ENCODE data around the gene NDUFB10. TPM values are rescaled to one million over a fixed set of nuclear protein-coding genes. Genes with fewer than 3 reads are reported as not detected.

NDUFB10 gene
- total and polyA plus RNA-seq, 4 donors: 93.9 to 195 (median 133) TPM

GRCh38 chr16:1942810-1943726 is 16.3 kb upstream of the NDUFB10 start, which contains the start of gene MSRB1:
TSS of gene MSRB1 (minus strand) at chr16:1943199. CDS start at chr16:1943156, 43 bp downstream.
- H3K36me3 ChIP-seq (ENCODE audit: control insufficient read depth in 4 of 4, insufficient read depth in 3 of 4, low read depth in 1 of 4, low read length in 3 of 4): peaks cover 4 to 17% (median 12%) of the 10 kb centered on the region in 4 donors
- WGBS: under 1% methylated on average over 77 of the region's 77 CpGs
- H3K9ac ChIP-seq (ENCODE audit: low read depth in 1 of 2, low read length in 2 of 2): peak within 1 kb of the TSS; percentile 75 to 77
- H3K9me3 ChIP-seq (ENCODE audit: control insufficient read depth in 4 of 4, low read length in 3 of 4): no peaks in the 10 kb centered on the region
- H3K4me1 ChIP-seq (ENCODE audit: control insufficient read depth in 4 of 4, insufficient read depth in 4 of 4, low read length in 3 of 4): peaks cover 11 to 52% (median 40%) of the 10 kb centered on the region in 4 donors
- no peak for TF ChIP-seq NR2F2 (IDR thresholded peaks at IDR 0.05)
- TF ChIP-seq ATF3 (IDR thresholded peaks at IDR 0.05): no peak
- TF ChIP-seq MAX (IDR thresholded peaks at IDR 0.05): no peak
- peak; percentile 43 to 45 for TF ChIP-seq RXRA (IDR thresholded peaks at IDR 0.05)
- TF ChIP-seq RAD21 (IDR thresholded peaks at IDR 0.05): no peak
- peak; percentile 19 to 88 for TF ChIP-seq GABPA (IDR thresholded peaks at IDR 0.05 in 1 of 2, conservative IDR thresholded peaks at IDR 0.05 in 1 of 2)
- TF ChIP-seq REST (IDR thresholded peaks at IDR 0.05): peak; percentile 92
- no peak for TF ChIP-seq JUND (IDR thresholded peaks at IDR 0.05)
- peak in 1 of 2 donors; percentile 51 for TF ChIP-seq EGR1 (IDR thresholded peaks at IDR 0.05; ENCODE audit: low read depth in 2 of 2)
- TF ChIP-seq HNF4A (conservative IDR thresholded peaks at IDR 0.05): peak; percentile 40 to 46
- TF ChIP-seq YY1 (IDR thresholded peaks at IDR 0.05): peak; percentile 79
- TF ChIP-seq ZBTB33 (IDR thresholded peaks at IDR 0.05): no peak
- peak; percentile 89 for TF ChIP-seq TAF1 (conservative IDR thresholded peaks at IDR 0.05)
- TF ChIP-seq FOXA2 (IDR thresholded peaks at IDR 0.05): no peak
- TF ChIP-seq SP1 (IDR thresholded peaks at IDR 0.05): peak; percentile 93
- TF ChIP-seq CTCF (IDR thresholded peaks at IDR 0.05; ENCODE audit: low read depth, low read length, missing input control): no peak
- no peak for TF ChIP-seq FOXA1 (IDR thresholded peaks at IDR 0.05)
- no peak for TF ChIP-seq HNF4G (IDR thresholded peaks at IDR 0.05)
- peak; percentile 98 for DNase-seq (ENCODE audit: low spot score)
- H3K4me3 ChIP-seq (ENCODE audit: low read depth in 1 of 3, low read length in 3 of 3): peak within 1 kb of the TSS; percentile 65 to 92 (median 91)
- no peaks in the 10 kb centered on the region for H3K27me3 ChIP-seq (ENCODE audit: control insufficient read depth in 4 of 4, insufficient read depth in 4 of 4, low read length in 3 of 4)
- H3K27ac ChIP-seq (ENCODE audit: low read depth in 1 of 2, low read length in 2 of 2): peak within 1 kb of the TSS; percentile 95 to 96
